ENCODE results near the gene MYL2.

- no peak for TF ChIP-seq EZH2 (IDR thresholded peaks at IDR 0.05; ENCODE audit: low read length)
- TF ChIP-seq CTCF (optimal IDR thresholded peaks at IDR 0.05 in 1 of 3, IDR thresholded peaks at IDR 0.05 in 1 of 3, conservative IDR thresholded peaks at IDR 0.05 in 1 of 3; ENCODE audit: extremely low read depth in 1 of 3, insufficient read depth in 2 of 3, low read length in 3 of 3) = no peak
These were observed 16.9 kb downstream of the MYL2 start for GRCh38 chr12:110903511-110903910.
